Heart left ventricle (tissue), 13 donors: Measurements from ENCODE around the gene XPOT.

Experiments used
- CTCF ChIP-seq, 12 donors: fragments of 200-600 bp; sonication (generic) in 4 of 12; IDR thresholded peaks; one replicate each; pipeline versions ENCODE4 v1.5.0 to v1.8.0; 2018 to 2022; ENCODE audit warnings: antibody characterized with exemption in 12 of 12, mild to moderate bottlenecking in 5 of 12
- POLR2A ChIP-seq, 2 donors: fragments of 450-650 bp; IDR thresholded peaks; one replicate each; pipeline ENCODE4 v1.6.1; 2017; ENCODE audit warnings: antibody characterized with exemption in 2 of 2, mild to moderate bottlenecking in 2 of 2, moderate library complexity in 2 of 2
- donor health status: ischemic (EF 13 %, LVEDD 7.1; RV severe dilation, severe dysfunction).
- donor health status: DM: no; HTN: yes; CAD: no.
- donor health status: DM: no; HTN: no; CAD: no.
- donor health status: ischemic (EF 25% LVEDD 6.9; RV normal size, moderate dysfunction).
- donor health status: ischemic (EF 25% LVEDD 5.7; RV mildly dilated, moderate dysfunction).
- donor health status: ischemic (EF 35%, LVEDD 5.7; RV mildly dilated, moderate dysfunction).
- donor health status: nonischemic (EF 11% LVEDD 7.7; RV severe dilation, severe dysfunction).
- donor health status: DM: yes; HTN: yes; CAD: no.
- donor health status: PGD.
- donor health status: ischemic (EF 29% LVEDD 5.4; RV normal size, mild dysfunction).
- donor health status: nonischemic (EF 23%, LVEDD 6.1; RV moderate dilation, normal function).

- no peak for TF ChIP-seq CTCF (IDR thresholded peaks at IDR 0.05)
- TF ChIP-seq POLR2A (IDR thresholded peaks at IDR 0.05), result no peak
These were observed 4.2 kb upstream of the XPOT start for GRCh38 chr12:64400041-64400440.
